HEK293 (cell line): ENCODE data around the gene SFMBT2.

Source experiments
- CTCF ChIA-PET: fragments of 350-600 bp; formaldehyde crosslinking; extraction: SDS; loops from one replicate; lab custom pipeline; 2021; ENCODE audit warnings: antibody characterized with exemption; lab: Yijun Ruan, JAX
- POLR2A ChIA-PET: fragments of 300-600 bp; formaldehyde crosslinking; extraction: SDS; loops from one replicate; lab custom pipeline; 2020; ENCODE audit warnings: antibody characterized with exemption, inconsistent platforms; lab: Yijun Ruan, JAX
- H3K27ac ChIP-seq: fragments of 200-500 bp; sonication (Bioruptor generic); 2 replicates; pipeline ENCODE4 v1.5.1; 2014; ENCODE audit warnings: low read depth, low read length, control low read depth, inconsistent platforms; ENCODE audit errors: extremely low read depth
- H3K36me3 ChIP-seq, 2 experiments: fragments of 200-500 bp in 1 of 2; sonication (Bioruptor generic) in 1 of 2; 1 replicate in 1 of 2; 2 replicates in 1 of 2; pipeline ENCODE4 v1.5.1; 2014 to 2017; ENCODE audit warnings: inconsistent platforms in 2 of 2, low read length in 2 of 2; ENCODE audit not compliant: control insufficient read depth in 2 of 2, insufficient read depth in 1 of 2
- H3K4me1 ChIP-seq: fragments of 200-500 bp; sonication (Bioruptor generic); 2 replicates; pipeline ENCODE4 v1.5.1; 2014; ENCODE audit warnings: mild to moderate bottlenecking, low read length, inconsistent platforms; ENCODE audit not compliant: control insufficient read depth, insufficient read depth
- H3K4me3 ChIP-seq: 2 replicates; pipeline ENCODE4 v1.5.1; 2011; ENCODE audit warnings: low read depth, mild to moderate bottlenecking, control low read depth, low read length, moderate library complexity
- H3K9me3 ChIP-seq: fragments of 200-500 bp; sonication (Bioruptor generic); 2 replicates; pipeline ENCODE4 v1.5.1; 2014; ENCODE audit warnings: low read depth, low read length, inconsistent platforms; ENCODE audit not compliant: control insufficient read depth, insufficient read depth
- FEZF1 ChIP-seq: fragments of 450-650 bp; formaldehyde crosslinking; IDR thresholded peaks from 2 replicates; pipeline ENCODE4 v1.5.1; 2016; ENCODE audit warnings: missing biosample characterization, missing genetic modification characterization
- GFI1B ChIP-seq: fragments of 450-650 bp; formaldehyde crosslinking; IDR thresholded peaks from 2 replicates; pipeline ENCODE4 v1.5.1; 2016; ENCODE audit warnings: missing biosample characterization, missing genetic modification characterization
- PRDM1 ChIP-seq: fragments of 450-650 bp; formaldehyde crosslinking; IDR thresholded peaks from 2 replicates; pipeline ENCODE4; 2016; ENCODE audit warnings: missing biosample characterization, missing genetic modification characterization
- ZFHX2 ChIP-seq: fragments of 450-650 bp; formaldehyde crosslinking; conservative IDR thresholded peaks from 2 replicates; pipeline ENCODE4 v1.5.1; 2016; ENCODE audit warnings: missing biosample characterization, missing genetic modification characterization
- ZNF19 ChIP-seq: fragments of 450-650 bp; formaldehyde crosslinking; IDR thresholded peaks from 2 replicates; pipeline ENCODE4; 2016; ENCODE audit warnings: missing biosample characterization, missing genetic modification characterization, low read depth
- ZNF433 ChIP-seq: fragments of 450-650 bp; formaldehyde crosslinking; IDR thresholded peaks from 2 replicates; pipeline ENCODE4 v1.5.1; 2016; ENCODE audit warnings: missing biosample characterization, missing genetic modification characterization, low read depth
- ZNF514 ChIP-seq: fragments of 450-650 bp; formaldehyde crosslinking; IDR thresholded peaks from 2 replicates; pipeline ENCODE4 v1.5.1; 2016; ENCODE audit warnings: missing biosample characterization, missing genetic modification characterization
- ZNF621 ChIP-seq: fragments of 450-650 bp; formaldehyde crosslinking; IDR thresholded peaks from 2 replicates; pipeline ENCODE4 v1.5.1; 2017; ENCODE audit warnings: missing biosample characterization, missing genetic modification characterization
- ZNF658 ChIP-seq: fragments of 450-650 bp; formaldehyde crosslinking; IDR thresholded peaks from 2 replicates; pipeline ENCODE4; 2016; ENCODE audit warnings: missing biosample characterization, missing genetic modification characterization
- ZNF677 ChIP-seq: fragments of 450-650 bp; IDR thresholded peaks from 2 replicates; pipeline ENCODE4 v1.5.0; 2018; ENCODE audit warnings: missing biosample characterization, mild to moderate bottlenecking, missing genetic modification characterization, moderate library complexity
- ZNF76 ChIP-seq: fragments of 450-650 bp; formaldehyde crosslinking; IDR thresholded peaks from 2 replicates; pipeline ENCODE4; 2016; ENCODE audit warnings: low read depth, missing biosample characterization, missing genetic modification characterization, borderline replicate concordance
- ZNF843 ChIP-seq: fragments of 450-650 bp; formaldehyde crosslinking; IDR thresholded peaks from 2 replicates; pipeline ENCODE4 v1.5.1; 2016; ENCODE audit warnings: missing biosample characterization, missing genetic modification characterization
- TF ChIP-seq, protein P1 (sequence below): fragments of 450-650 bp; formaldehyde crosslinking; IDR thresholded peaks from 2 replicates; pipeline ENCODE4 v1.5.1; 2016; ENCODE audit warnings: missing biosample characterization, missing genetic modification characterization
- TF ChIP-seq, protein P2 (sequence below): fragments of 450-650 bp; IDR thresholded peaks from 2 replicates; pipeline ENCODE4 v1.5.1; 2018; ENCODE audit warnings: missing biosample characterization, missing genetic modification characterization
- TF ChIP-seq, protein P3 (sequence below): fragments of 450-650 bp; formaldehyde crosslinking; IDR thresholded peaks from 2 replicates; pipeline ENCODE4 v1.5.1; 2016; ENCODE audit warnings: missing biosample characterization, missing genetic modification characterization, low read depth
- TF ChIP-seq, protein P4 (sequence below): fragments of 450-650 bp; formaldehyde crosslinking; IDR thresholded peaks from 2 replicates; pipeline ENCODE4 v1.5.1; 2016; ENCODE audit warnings: missing biosample characterization, missing genetic modification characterization

Gene SFMBT2

DNA sequence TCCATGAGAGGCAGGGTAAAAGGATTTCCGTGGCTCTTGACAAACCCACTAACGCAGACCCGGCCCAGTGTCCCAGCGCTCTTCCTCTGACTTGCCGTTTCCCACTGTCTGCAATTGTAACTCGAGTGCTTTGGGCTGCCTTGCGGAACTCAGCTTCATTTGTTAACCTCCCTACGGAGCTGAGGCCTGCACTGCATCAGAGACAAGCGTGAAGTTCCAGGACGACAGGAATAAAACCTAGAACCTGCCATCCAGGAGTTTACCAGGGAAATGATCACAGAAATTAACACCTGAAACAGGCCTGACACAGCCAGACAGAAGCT, 76.2 kb downstream of the SFMBT2 start:
- peaks cover 5% of the 10 kb centered on the region in 2 experiments; a peak in 2 of 3 replicates for H3K36me3 ChIP-seq
- CTCF ChIA-PET: no interaction called here
- H3K4me3 ChIP-seq: no peak overlapping the region
- POLR2A ChIA-PET: no interaction called here
- H3K4me1 ChIP-seq: peaks cover 4% of the 10 kb centered on the region; the same call in 1 of the 2 replicates
- no peaks in the 10 kb centered on the region for H3K9me3 ChIP-seq
- TF ChIP-seq ZNF76 (tag by site-specific recombination) (no peak), ZNF677 (tag by site-specific recombination) (no peak), ZNF621 (tag by site-specific recombination) (no peak), GFI1B (no peak)
- TF ChIP-seq, protein P1, sequence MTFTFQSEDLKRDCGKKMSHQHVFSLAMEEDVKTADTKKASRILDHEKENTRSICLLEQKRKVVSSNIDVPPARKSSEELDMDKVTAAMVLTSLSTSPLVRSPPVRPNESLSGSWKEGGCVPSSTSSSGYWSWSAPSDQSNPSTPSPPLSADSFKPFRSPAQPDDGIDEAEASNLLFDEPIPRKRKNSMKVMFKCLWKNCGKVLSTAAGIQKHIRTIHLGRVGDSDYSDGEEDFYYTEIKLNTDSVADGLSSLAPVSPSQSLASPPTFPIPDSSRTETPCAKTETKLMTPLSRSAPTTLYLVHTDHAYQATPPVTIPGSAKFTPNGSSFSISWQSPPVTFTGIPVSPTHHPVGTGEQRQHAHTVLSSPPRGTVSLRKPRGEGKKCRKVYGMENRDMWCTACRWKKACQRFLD (tag by site-specific recombination): no peak
- TF ChIP-seq, protein P2, sequence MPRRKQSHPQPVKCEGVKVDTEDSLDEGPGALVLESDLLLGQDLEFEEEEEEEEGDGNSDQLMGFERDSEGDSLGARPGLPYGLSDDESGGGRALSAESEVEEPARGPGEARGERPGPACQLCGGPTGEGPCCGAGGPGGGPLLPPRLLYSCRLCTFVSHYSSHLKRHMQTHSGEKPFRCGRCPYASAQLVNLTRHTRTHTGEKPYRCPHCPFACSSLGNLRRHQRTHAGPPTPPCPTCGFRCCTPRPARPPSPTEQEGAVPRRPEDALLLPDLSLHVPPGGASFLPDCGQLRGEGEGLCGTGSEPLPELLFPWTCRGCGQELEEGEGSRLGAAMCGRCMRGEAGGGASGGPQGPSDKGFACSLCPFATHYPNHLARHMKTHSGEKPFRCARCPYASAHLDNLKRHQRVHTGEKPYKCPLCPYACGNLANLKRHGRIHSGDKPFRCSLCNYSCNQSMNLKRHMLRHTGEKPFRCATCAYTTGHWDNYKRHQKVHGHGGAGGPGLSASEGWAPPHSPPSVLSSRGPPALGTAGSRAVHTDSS (tag by site-specific recombination): no peak
- no peak overlapping the region for H3K27ac ChIP-seq

DNA sequence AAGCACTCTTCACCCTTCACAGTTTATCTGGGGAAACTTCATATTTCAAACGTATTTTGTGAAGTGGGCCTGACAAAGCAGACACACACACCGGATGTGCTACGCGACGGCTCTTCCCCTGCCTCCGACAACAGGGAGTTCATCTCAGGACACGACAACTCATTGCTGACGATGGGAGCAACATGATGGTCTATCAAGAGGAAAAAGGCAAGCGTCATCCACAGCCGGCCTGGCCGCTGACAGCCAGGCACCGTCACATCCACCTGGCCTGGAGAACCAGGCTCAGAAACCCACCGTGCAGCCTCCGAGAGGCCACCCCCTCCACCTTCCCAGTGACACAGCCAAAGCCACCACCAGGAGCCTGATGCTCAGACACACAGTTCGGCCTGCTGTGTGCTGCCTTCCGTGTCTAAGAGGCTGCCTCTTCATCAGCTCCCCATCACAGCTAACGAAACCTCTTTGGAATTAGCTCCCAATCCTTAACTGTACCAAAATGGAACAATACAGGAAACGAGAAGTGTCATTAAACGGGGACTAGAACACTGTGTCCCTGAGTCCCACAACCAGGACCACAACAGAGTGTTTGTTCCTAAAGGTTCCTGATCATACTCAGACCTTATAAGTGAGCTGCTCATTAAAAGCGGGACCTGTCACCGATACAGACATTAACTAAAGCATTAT, 76.7 kb downstream of the SFMBT2 start:
- CTCF ChIA-PET: no interaction called here

DNA sequence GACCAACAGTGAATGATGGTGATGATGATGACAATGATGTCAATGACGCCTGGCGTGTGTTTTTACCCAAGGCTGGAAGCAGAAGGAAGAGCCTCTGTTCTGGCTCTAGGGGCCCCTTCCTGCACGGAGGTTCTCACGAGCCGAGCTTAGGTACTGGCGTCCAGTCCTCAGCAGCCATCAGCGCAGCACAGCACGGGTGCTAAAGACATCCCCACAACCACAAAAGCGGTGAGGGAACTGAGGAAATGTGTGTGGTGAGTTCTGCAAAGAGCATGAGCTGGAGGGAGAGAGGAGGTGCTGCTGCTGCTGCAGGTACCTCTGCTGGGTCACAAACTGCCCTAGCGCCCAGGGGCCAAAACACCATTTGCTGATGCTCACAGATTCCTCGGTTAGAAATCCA, 81.6 kb downstream of the SFMBT2 start:
- CTCF ChIA-PET: no interaction called here
- H3K4me1 ChIP-seq: no peaks in the 10 kb centered on the region
- POLR2A ChIA-PET: no interaction called here
- H3K36me3 ChIP-seq: peaks cover 0 to 13% of the 10 kb centered on the region in 2 experiments; a peak in 1 of 3 replicates
- H3K9me3 ChIP-seq: no peaks in the 10 kb centered on the region
- no peak overlapping the region for H3K4me3 ChIP-seq
- TF ChIP-seq PRDM1 (no peak), ZFHX2 (tag by site-specific recombination) (no peak), ZNF843 (tag by site-specific recombination) (no peak), FEZF1 (tag by site-specific recombination) (no peak), ZNF433 (tag by site-specific recombination) (no peak), ZNF658 (tag by site-specific recombination) (no peak)
- H3K27ac ChIP-seq: no peak overlapping the region

More for the DNA sequence above, 76.7 kb downstream of the SFMBT2 start:
- POLR2A ChIA-PET: no interaction called here
- Histone ChIP-seq H3K9me3 (no peaks in the 10 kb centered on the region), H3K27ac (no peak overlapping the region), H3K4me1 (peaks cover 4% of the 10 kb centered on the region; the same call in 1 of the 2 replicates), H3K4me3 (no peak overlapping the region), H3K36me3 (peaks cover 5 to 7% of the 10 kb centered on the region in 2 experiments; a peak in 2 of 3 replicates)
- TF ChIP-seq, protein P3, sequence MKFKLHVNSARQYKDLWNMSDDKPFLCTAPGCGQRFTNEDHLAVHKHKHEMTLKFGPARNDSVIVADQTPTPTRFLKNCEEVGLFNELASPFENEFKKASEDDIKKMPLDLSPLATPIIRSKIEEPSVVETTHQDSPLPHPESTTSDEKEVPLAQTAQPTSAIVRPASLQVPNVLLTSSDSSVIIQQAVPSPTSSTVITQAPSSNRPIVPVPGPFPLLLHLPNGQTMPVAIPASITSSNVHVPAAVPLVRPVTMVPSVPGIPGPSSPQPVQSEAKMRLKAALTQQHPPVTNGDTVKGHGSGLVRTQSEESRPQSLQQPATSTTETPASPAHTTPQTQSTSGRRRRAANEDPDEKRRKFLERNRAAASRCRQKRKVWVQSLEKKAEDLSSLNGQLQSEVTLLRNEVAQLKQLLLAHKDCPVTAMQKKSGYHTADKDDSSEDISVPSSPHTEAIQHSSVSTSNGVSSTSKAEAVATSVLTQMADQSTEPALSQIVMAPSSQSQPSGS (tag by site-specific recombination): no peak
- TF ChIP-seq ZNF19 (no peak), ZNF514 (tag by site-specific recombination) (no peak)
- TF ChIP-seq, protein P4, sequence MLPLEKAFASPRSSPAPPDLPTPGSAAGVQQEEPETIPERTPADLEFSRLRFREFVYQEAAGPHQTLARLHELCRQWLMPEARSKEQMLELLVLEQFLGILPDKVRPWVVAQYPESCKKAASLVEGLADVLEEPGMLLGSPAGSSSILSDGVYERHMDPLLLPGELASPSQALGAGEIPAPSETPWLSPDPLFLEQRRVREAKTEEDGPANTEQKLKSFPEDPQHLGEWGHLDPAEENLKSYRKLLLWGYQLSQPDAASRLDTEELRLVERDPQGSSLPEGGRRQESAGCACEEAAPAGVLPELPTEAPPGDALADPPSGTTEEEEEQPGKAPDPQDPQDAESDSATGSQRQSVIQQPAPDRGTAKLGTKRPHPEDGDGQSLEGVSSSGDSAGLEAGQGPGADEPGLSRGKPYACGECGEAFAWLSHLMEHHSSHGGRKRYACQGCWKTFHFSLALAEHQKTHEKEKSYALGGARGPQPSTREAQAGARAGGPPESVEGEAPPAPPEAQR (tag by site-specific recombination): no peak
